ENCODE measurements around the gene POU2F1. TPM values are rescaled to one million over a fixed set of nuclear protein-coding genes. Genes with fewer than 3 reads are reported as not detected.

POU2F1 gene
- 10 to 100 TPM; 15.4 to 19.8 TPM for total RNA-seq

GRCh38 chr1:167220537-167221125, at the start of gene POU2F1:
TSS of gene POU2F1 (plus strand) at chr1:167220886. CDS start at chr1:167220898, 12 bp downstream.

Other genes starting within 250 kb of the POU2F1 start
- gene ILDR2, start 245.3 kb upstream of the POU2F1 start, total RNA-seq, result 1 to 10 TPM; 4.9 to 5.4 TPM
- under 1 TPM; 0.12 to 0.35 TPM for gene MAEL, start 231.6 kb upstream of the POU2F1 start, total RNA-seq
- gene GPA33, start 130.5 kb upstream of the POU2F1 start, total RNA-seq, result 1 to 10 TPM; 8.4 TPM
- gene STYXL2, start 126.8 kb upstream of the POU2F1 start, total RNA-seq, result not detected

All from activated naive CD4-positive, alpha-beta T cell treated with anti-CD3 and anti-CD28 coated beads, Interleukin-2, amount 10 ng/mL, durations not matched to agents 5 hours and 36 hours (primary cell).